ENCODE data around the gene GCNT4.

GCNT4 gene

GRCh38 chr5:75005561-75005960, 46.8 kb downstream of the GCNT4 start:
- no peak overlapping the region for H3K27ac Mint-ChIP-seq (ENCODE audit: low read depth)
- H3K4me1 Mint-ChIP-seq, result peaks cover 13% of the 10 kb centered on the region
- peaks cover 6% of the 10 kb centered on the region for H3K9me3 Mint-ChIP-seq
- H3K27me3 Mint-ChIP-seq, result no peaks in the 10 kb centered on the region
- no peak for DNase-seq (ENCODE audit: low spot score in 2 of 2)
- no peak overlapping the region for H3K4me3 Mint-ChIP-seq
- no peak for ATAC-seq (replicated peaks; ENCODE audit: extremely low read depth, poor library complexity, severe bottlenecking)
- no peaks in the 10 kb centered on the region for H3K36me3 Mint-ChIP-seq (ENCODE audit: insufficient read depth)
